Uterus (tissue), 4 donors: ENCODE data around the gene PICALM. TPM values are rescaled to one million over a fixed set of nuclear protein-coding genes. Genes with fewer than 3 reads are reported as not detected.
"Not testable (repeated sequence)": the region's sequence is repeated elsewhere in the genome, so short reads cannot be mapped to it uniquely, and the experiment has no call there.

Experiments used
- DNase-seq, 2 donors: peaks; one replicate each; pipeline ENCODE4 v3.0.0-alpha.2; 2019 to 2020
- H3K27ac ChIP-seq, 2 donors: fragments of 200-600 bp; sonication (generic); 1 replicate in 1 of 2; 2 replicates in 1 of 2; pipeline ENCODE4 v1.5.1; 2016 to 2018
- H3K27me3 ChIP-seq, 2 donors: fragments of 200-600 bp; sonication (generic); one replicate each; pipeline ENCODE4 v1.5.1; 2018 to 2019; ENCODE audit warnings: control low read depth in 1 of 2
- H3K36me3 ChIP-seq, 2 donors: fragments of 200-600 bp; sonication (generic); one replicate each; pipeline ENCODE4 v1.5.1; 2019; ENCODE audit warnings: control low read depth in 1 of 2
- H3K4me1 ChIP-seq, 2 donors: fragments of 200-600 bp; sonication (generic); one replicate each; pipeline ENCODE4 v1.5.1; 2018 to 2019; ENCODE audit warnings: control low read depth in 1 of 2
- H3K4me3 ChIP-seq, 2 donors: fragments of 200-600 bp; sonication (generic); 1 replicate in 1 of 2; 2 replicates in 1 of 2; pipeline ENCODE4 v1.5.1; 2018 to 2019; ENCODE audit warnings: mild to moderate bottlenecking in 1 of 2
- H3K9me3 ChIP-seq, 2 donors: fragments of 200-600 bp; sonication (generic); one replicate each; pipeline ENCODE4 v1.5.1; 2019; ENCODE audit warnings: control low read depth in 1 of 2
- POLR2A ChIP-seq, 2 donors: fragments of 450-650 bp; IDR thresholded peaks; one replicate each; pipeline ENCODE4 v1.6.1; 2016; ENCODE audit warnings: antibody characterized with exemption in 2 of 2, mild to moderate bottlenecking in 1 of 2, moderate library complexity in 1 of 2
- intact Hi-C: fragments of 100-400 bp; cut with DNase I; formaldehyde crosslinking; loops from one replicate; pipeline ENCODE4 v1.15.1; 2023; ENCODE audit warnings: low total_unique reads
- total RNA-seq, 4 donors: library from RNA; depleted of rRNA in 3 of 4; stranded (reverse); fragments of >200 nt in 3 of 4; gene quantifications; one replicate each; pipeline versions ENCODE4 v1.1.0 to v1.2.4, GENCODE V29; 2014 to 2023
- TF ChIP-seq, protein P1 (sequence below), 4 experiments: fragments of 200-600 bp in 2 of 4; fragments of 450-650 bp in 2 of 4; sonication (generic) in 2 of 4; IDR thresholded peaks; one replicate each; pipeline ENCODE4 v1.5.1; 2016 to 2019; ENCODE audit warnings: antibody characterized with exemption in 4 of 4, mild to moderate bottlenecking in 2 of 4, moderate library complexity in 1 of 4
- donor health status: DM: yes; HTN: yes; CAD: no.

PICALM gene
- total RNA-seq, 4 donors from 2014 or later = 198 to 402 (median 298) TPM

DNA sequence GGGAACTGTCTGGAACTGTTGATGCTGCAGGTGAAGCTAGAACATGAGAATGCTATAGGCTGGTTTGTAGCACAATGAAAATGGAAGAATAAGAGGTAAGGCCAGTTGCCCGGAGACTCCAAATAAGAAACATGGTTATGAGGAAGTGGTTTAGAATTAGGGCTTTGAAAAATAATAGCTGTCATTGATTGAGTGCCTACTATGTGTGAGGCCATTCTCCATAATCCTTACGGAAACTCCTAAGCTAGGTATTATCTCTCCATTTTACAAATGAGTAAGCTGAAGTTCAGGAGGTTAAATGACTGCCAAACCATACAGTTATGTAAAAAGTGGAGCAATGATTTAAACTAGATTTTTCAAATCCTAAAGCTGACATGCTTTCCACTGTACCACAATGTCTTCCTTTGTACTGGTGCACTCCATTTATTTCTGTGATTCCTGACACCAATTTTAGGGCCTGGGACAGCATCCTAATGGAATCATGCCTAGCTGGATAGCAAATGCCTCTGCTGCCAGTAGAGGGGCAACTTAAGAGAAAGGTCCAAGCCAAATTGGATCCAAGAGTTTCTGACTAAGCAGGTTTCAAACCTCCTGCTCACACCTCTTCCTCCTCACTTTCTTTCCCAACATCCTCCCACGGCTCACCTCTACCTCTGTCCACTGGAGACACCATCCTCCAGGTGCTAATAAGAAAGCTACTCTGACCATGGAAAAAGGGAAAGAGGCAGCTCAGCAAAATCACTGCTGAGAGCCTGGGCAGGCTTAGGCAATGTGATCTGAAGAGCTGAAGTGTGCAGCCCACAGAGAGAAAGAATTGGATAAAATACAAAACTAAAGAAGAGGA is 46.9 kb upstream of the PICALM start:
- Histone ChIP-seq H3K4me1 (no peaks in the 10 kb centered on the region), H3K36me3 (no peaks in the 10 kb centered on the region), H3K27me3 (no peaks in the 10 kb centered on the region), H3K9me3 (no peaks in the 10 kb centered on the region), H3K27ac (no peak overlapping the region), H3K4me3 (no peak overlapping the region)
- TF ChIP-seq, protein P1, sequence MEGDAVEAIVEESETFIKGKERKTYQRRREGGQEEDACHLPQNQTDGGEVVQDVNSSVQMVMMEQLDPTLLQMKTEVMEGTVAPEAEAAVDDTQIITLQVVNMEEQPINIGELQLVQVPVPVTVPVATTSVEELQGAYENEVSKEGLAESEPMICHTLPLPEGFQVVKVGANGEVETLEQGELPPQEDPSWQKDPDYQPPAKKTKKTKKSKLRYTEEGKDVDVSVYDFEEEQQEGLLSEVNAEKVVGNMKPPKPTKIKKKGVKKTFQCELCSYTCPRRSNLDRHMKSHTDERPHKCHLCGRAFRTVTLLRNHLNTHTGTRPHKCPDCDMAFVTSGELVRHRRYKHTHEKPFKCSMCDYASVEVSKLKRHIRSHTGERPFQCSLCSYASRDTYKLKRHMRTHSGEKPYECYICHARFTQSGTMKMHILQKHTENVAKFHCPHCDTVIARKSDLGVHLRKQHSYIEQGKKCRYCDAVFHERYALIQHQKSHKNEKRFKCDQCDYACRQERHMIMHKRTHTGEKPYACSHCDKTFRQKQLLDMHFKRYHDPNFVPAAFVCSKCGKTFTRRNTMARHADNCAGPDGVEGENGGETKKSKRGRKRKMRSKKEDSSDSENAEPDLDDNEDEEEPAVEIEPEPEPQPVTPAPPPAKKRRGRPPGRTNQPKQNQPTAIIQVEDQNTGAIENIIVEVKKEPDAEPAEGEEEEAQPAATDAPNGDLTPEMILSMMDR (IDR thresholded peaks at IDR 0.05) = no peak
- TF ChIP-seq POLR2A (IDR thresholded peaks at IDR 0.05) = no peak
- intact Hi-C loops = no loop called here
- DNase-seq = no peak

DNA sequence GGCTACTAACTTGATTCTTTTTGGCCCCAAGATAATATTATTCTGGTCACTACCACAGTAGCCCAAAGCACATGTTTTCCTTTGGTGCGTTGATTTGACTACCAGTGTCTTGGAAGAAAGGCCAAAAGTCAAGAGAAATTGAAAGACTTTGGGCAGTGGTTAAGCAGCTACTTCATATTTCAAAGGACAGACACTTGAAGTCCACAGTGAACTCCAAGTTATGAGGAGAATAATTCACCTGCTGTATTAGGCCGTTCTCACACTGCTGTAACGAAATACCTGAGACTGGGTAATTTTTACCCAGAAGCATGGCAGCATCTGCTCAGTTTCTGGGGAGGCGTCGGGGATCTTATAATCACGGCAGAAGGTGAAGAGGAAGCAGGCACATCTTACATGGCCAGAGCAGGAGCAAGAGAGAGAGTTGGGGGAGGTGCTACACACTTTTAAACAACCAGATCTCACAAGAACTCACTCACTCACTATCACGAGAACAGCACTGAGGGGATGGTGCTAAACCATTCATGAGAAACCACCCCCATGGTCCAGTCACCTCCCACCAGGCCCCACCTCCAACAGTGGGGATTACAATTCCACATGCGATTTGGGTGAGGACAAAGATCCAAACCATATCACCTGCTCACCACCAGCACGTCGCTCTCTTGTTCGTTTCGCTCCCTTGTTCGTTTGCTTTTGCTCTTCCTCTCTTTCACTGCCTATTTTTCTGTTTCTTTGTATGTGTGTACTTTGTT is 40.2 kb upstream of the PICALM start:
- Histone ChIP-seq H3K9me3 (no peaks in the 10 kb centered on the region), H3K27ac (no peak overlapping the region), H3K27me3 (no peaks in the 10 kb centered on the region), H3K36me3 (no peaks in the 10 kb centered on the region), H3K4me1 (no peaks in the 10 kb centered on the region), H3K4me3 (no peak overlapping the region)
- no peak for TF ChIP-seq POLR2A (IDR thresholded peaks at IDR 0.05)
- TF ChIP-seq, protein P1 (IDR thresholded peaks at IDR 0.05) = no peak
- intact Hi-C loops = no loop called here
- no peak for DNase-seq

DNA sequence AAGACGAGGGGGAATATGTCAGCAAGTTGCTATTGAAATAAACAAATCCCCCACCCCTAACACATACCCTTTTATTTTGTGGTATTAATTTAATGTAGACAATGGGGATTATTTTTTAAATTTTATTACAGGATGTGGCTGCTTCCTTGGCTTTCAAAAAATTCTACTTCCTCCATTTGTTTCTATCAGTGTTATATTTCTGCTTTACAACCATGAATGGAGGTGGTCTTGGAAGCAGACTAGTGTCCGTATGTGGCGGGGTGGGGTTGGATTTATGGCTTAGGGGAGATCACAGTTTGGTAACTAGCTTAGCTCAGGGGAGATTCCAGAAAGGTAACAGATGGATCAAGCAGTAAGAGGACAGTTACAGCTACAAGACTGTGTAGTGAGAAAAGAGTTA is 39.3 kb upstream of the PICALM start:
- intact Hi-C loops = no loop called here
- Histone ChIP-seq H3K4me1 (no peaks in the 10 kb centered on the region), H3K27ac (no peak overlapping the region), H3K9me3 (no peaks in the 10 kb centered on the region), H3K27me3 (no peaks in the 10 kb centered on the region), H3K36me3 (no peaks in the 10 kb centered on the region), H3K4me3 (no peak overlapping the region)
- DNase-seq = no peak
- TF ChIP-seq POLR2A (IDR thresholded peaks at IDR 0.05) = no peak
- TF ChIP-seq, protein P1 (IDR thresholded peaks at IDR 0.05) = no peak

DNA sequence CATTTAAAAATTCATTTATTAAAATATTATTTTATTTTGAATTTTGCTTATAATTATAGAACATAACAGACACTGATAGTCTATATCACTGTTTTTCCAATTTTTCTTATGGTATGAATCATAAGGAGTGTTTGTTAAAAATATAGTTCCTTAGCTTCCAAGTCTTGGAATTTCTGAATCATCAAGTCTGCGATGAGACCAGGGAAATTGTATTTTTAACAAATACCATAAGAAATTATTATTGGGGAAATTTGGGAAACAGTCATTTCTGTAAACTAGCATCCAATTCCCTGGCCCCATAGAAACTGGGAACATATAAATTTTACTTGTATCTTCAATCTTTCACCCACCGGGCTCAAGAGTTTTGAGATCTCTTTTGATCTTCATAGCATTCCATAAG is 38.0 kb upstream of the PICALM start:
- Histone ChIP-seq H3K36me3 (no peaks in the 10 kb centered on the region), H3K9me3 (no peaks in the 10 kb centered on the region), H3K27me3 (no peaks in the 10 kb centered on the region), H3K4me1 (no peaks in the 10 kb centered on the region), H3K4me3 (no peak overlapping the region), H3K27ac (no peak overlapping the region)
- intact Hi-C loops = no loop called here
- no peak for DNase-seq
- TF ChIP-seq, protein P1 (IDR thresholded peaks at IDR 0.05) = no peak
- no peak for TF ChIP-seq POLR2A (IDR thresholded peaks at IDR 0.05)

DNA sequence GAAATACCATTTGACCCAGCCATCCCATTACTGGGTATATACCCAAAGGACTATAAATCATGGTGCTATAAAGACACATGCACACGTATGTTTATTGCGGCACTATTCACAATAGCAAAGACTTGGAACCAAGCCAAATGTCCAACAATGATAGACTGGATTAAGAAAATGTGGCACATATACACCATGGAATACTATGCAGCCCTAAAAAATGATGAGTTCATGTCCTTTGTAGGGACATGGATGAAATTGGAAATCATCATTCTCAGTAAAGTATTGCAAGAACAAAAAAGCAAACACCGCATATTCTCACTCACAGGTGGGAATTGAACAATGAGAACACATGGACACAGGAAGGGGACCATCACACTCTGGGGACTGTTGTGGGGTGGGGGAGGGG is 37.1 kb upstream of the PICALM start:
- DNase-seq, H3K27me3 ChIP-seq, H3K4me1 ChIP-seq, H3K9me3 ChIP-seq, intact Hi-C loops, H3K27ac ChIP-seq, H3K36me3 ChIP-seq, H3K4me3 ChIP-seq: not testable (repeated sequence)

DNA sequence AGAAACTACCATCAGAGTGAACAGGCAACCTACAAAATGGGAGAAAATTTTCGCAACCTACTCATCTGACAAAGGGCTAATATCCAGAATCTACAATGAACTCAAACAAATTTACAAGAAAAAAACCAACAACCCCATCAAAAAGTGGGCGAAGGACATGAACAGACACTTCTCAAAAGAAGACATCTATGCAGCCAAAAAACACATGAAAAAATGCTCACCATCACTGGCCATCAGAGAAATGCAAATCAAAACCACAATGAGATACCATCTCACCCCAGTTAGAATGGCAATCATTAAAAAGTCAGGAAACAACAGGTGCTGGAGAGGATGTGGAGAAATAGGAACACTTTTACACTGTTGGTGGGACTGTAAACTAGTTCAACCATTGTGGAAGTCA is 36.7 kb upstream of the PICALM start:
- intact Hi-C loops, H3K9me3 ChIP-seq, H3K36me3 ChIP-seq, H3K4me3 ChIP-seq, H3K27ac ChIP-seq, H3K4me1 ChIP-seq, DNase-seq, H3K27me3 ChIP-seq: not testable (repeated sequence)
